ENCODE results near the gene SLCO4A1.

Gene SLCO4A1, protein sequence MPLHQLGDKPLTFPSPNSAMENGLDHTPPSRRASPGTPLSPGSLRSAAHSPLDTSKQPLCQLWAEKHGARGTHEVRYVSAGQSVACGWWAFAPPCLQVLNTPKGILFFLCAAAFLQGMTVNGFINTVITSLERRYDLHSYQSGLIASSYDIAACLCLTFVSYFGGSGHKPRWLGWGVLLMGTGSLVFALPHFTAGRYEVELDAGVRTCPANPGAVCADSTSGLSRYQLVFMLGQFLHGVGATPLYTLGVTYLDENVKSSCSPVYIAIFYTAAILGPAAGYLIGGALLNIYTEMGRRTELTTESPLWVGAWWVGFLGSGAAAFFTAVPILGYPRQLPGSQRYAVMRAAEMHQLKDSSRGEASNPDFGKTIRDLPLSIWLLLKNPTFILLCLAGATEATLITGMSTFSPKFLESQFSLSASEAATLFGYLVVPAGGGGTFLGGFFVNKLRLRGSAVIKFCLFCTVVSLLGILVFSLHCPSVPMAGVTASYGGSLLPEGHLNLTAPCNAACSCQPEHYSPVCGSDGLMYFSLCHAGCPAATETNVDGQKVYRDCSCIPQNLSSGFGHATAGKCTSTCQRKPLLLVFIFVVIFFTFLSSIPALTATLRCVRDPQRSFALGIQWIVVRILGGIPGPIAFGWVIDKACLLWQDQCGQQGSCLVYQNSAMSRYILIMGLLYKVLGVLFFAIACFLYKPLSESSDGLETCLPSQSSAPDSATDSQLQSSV

DNA sequence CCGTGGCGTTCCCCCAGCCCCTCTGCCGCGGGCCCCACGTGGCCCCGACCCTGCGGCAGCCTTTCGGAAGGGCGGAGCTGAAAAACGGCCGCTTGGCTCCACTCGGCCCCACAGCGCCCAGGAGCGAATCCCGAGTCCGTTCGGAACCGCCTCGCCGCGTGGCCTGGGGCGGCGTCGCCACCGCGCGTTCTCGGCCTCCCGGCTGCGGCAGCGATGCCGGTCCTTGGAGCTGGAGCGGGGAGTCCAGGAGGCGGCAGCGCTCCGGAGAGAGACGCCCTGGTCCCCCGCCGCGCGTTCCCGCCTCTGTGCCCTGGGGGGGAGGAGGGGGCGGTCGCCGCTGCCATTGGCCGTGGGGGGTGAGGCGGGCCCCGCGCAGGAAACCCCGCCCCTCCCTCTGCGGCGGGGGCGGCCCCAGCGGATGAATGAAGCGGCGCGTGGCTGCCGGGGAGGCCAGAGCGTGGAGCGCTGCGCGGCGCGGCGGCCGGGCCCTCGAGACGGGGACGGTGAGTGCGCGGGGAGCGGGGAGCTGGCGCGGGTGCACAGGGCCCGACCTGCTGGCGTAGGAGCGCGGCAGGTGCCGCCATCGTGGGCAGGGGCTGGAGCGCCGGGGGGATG, at the start of gene SLCO4A1:
TSS of gene SLCO4A1 (plus strand) at position 453 of the 615 bp plus-strand sequence. CDS start 13,952 bp downstream, outside the sequence.
- peak; percentile 15 for DNase-seq

DNA sequence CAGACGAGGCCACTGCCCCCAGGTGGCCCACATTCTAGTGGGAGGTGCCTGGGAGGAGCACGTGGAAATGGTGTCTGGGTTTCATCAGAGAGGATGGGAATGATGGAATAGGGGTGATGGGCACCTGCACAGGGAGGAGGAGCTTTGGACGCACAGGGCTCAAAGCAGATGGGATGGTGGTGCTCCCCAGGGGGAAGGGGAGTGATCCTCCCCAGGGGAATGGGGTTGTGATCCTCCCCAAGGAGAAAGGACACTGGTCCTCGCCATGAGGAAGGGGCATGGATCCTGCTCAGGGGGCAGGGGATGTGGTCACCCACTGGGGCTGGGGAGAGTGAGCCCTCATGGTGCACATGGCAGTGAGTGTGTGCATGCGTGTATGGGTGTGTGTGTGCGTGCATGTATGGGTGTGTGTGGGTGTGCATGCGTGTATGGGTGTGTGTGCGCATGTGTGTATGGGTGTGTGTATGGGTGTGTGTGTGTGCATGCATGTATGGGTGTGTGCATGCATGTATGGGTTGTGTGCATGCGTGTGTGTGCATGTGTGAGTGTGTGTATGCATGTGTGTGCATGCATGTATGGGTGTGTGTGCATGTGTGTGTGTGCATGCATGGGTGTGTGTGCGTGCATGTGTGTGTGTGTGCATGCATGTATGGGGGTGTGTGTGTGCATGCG, 49.7 kb upstream of the SLCO4A1 start:
- no peak for DNase-seq

DNA sequence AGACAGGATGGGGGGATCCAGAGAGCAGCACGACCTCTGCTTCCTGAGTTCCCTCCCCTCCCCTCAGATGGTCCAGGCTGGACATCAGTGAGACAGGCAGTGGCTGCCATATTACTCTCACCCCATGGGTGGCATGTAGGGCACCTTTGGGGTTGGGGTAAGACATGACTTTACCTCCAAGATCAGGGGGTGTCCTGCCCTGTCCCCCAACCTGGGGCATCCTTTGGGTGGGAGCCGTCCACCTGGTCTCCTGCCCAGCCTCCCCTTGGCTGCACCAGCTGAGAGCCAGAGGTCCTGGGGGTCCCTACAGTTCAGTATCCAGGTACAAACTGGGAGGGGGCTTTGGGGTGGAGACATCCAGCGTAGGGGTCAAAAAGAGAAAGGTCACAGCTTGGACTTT, 48.7 kb upstream of the SLCO4A1 start:
- no peak for DNase-seq

DNA sequence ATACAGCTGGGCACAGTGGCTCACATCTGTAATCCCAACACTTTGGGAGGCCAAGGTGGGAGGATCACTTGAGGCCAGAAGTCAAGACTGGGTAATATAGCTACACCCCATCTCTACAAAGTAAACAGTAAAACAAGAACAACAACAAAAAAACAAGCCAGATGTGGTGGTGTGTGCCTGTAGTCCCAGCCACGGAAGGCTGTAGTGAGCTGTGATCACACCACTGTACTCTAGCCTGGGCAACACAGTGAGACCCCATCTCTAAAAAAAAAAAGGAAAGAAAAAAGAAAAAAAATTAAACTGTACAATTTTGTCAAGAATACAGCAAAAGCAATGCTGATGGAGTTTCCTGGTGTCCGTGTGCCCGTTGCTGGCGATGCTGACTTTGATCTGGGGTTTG, 47.2 kb upstream of the SLCO4A1 start:
- DNase-seq = no peak

DNA sequence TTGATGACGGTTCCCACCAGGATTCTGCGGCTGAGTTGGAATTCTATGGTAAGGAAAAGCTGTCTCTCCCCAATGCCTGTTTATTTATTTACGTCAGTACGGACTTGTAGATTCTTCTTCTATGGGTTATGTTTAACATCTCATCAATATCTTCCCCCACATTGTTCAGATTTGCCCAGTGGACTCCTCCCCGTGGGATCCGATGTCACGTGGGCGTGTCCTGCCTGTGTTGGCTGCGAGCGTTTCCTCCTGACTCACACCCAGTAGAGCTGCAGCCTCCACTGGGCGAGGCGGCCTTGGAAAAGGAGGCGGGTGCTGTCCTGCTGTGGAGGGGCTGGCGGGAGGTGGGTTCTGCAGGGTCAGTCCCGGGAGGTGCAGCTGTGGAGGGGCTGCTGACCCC, 46.8 kb upstream of the SLCO4A1 start:
- DNase-seq = no peak

DNA sequence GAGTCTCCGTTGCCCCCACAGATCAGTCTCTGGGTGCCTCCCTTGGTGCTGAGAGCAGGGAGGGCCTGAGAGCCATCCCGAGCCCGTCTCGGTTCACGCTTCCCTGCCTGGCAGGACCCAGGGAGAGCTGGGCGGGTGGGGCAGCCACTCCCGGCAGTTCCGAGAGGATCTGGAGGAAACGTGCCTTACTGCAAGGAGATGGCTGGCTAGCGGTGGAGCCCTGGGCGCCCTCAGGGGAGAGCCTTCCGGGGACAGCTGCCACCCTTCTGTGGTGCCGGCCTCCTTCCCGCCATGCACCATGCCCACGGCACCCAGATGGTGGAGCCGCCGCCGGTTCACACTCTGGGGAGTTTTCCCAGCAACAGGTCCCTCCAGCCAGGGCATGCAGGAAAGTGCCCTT, 45.8 kb upstream of the SLCO4A1 start:
- DNase-seq = no peak

DNA sequence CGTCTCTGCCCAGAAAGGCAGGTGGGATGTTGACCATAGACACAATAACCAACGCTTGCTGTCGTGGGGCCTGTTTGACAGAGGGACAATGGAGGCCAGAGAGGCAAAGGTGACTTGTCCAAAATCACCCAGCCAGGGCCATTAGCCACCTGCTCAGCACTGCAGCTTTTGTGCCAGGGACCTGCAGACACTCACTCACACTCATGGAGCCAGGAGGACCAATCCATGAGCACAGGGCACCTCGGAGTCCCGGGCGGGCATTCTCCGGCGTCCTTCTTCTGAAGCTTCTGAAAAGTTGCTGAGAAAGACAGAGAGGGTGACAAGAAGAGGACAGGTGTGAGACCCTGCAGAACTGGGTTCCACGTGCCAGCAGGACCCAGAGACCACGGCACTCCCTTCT, 45.4 kb upstream of the SLCO4A1 start:
- no peak for DNase-seq

DNA sequence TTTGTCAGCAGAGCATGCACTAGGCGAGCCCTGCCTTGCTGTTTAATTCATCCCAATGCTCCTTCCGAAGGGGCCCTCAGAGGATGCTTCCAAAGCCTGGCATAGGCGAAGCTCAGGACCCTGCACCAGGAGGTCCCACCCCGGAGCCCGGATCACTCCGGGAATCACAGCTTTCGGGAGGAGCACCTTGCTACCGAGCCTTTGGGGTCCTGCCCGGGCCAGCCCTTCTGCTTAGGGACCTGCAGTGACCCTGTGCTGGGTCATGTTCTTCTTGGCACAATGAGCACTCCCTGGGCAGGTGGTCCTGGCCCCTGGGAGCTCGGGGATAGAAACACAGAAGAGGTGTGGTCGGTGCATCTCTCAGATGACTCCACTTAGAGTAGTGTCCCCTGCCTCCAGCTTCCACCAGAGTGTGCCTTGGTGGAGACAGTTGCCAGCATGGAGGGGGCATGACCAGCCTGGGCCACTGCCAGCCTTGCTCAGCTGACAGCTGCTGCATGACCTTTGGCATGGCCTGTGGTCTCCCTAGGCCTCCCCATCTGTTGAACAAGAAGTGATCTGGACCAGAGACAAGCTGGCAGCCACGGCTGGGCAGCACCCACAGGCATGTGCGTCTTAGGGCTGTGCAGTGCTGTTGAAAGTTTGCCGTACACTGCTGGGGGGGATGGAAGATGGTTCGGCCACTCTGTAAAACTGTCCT, 44.7 kb upstream of the SLCO4A1 start:
- no peak for DNase-seq

DNA sequence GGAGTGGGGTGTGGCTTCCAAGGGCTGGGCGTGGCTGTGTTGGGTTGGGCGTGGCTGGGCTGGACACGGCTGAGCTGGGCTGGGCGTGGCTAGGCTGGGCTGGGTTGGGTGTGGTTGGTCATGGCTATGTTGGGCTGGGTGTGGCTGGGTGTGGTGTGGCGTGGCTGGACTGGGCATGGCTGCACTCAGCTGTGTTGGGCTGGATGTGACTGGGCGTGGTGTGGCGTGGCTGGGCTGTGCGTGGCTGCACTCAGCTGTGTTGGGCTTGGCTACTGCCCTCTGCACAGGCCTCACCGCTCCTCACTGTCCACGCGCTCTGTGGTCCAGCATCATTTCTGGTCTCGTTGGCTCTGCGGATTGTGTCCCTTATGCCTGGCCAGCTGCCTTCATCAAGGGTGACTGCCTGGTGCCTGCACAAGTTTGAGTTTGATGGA, 43.5 kb upstream of the SLCO4A1 start:
- DNase-seq = no peak

DNA sequence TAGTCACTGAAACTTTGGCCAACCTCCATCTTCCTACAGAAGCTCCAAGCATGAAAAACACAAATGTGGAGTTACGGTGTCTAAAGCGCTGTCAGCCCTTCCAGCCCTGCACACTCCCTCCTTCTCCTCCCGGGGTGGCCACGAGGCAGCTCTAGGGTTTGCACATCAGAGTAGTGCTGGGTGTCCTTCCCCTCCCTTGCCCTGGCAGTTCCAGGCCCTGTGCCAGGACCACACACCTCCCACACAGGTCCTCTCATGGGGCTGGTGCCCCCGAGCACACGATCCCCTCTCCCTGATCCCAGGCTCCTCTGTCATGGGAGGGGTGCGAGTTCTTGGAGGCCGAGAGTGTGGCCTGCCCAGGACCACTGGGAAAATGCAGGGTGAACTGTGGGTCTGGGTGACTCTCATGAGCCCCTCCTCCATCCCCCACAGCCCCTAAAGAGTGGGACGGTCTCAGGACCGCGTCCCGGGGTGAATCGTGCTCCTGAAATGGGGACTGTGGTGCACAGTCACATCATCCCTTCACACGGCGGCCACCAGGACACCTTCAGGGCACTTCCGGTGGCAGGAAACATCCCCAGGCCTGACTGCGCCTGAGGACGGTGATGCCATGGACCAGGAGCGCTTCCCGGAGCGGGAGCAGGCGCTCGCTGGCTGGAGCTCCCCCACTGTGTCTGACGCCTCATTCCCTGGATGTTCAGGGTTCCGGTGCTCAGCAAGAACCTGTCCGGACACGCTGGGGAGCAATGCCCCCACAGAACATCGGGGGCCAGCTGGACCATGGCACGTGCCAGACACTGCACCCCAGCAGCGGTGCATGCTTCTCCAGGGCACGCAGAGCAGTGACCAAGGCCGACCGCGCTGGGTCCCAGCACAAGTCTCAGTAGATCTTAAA, 42.8 kb upstream of the SLCO4A1 start:
- no peak for DNase-seq

DNA sequence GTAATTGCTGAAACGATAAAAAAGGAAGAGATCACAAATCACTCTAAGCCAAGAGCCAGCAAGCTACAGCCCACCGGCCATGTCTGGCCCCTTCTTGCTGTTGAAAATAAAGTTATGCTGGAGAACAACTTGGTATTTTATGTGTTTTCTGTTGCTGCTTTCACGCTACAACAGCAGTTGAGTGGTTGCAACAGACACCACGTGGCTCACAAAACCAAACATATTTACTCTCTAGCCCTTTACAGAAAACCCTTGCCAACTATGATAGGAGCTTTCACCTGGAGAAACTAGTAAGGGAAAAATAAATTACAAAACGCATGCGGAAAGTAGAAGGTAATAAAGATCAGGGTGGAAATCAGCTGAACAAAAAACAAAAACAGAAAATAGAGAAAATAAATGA, 41.1 kb upstream of the SLCO4A1 start:
- no peak for DNase-seq

DNA sequence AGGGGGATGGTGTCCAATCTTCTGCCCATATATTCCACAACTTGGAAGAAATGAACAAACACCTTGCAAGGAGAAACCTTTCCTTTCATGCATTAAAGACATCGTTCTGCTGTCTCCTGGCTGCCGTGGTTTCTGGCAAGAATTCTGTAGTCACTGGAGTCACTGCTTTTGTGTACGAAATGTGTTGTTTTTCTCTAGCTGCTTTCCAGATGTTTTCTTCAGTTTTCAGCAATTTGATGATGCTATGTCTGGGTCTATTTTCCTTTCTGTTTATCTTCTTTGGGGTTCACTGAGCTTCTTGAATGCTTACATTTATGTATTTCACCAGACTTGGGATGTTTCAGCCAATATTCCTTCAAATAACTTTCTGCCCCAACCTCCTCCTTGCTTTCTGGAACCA, 40.6 kb upstream of the SLCO4A1 start:
- no peak for DNase-seq

DNA sequence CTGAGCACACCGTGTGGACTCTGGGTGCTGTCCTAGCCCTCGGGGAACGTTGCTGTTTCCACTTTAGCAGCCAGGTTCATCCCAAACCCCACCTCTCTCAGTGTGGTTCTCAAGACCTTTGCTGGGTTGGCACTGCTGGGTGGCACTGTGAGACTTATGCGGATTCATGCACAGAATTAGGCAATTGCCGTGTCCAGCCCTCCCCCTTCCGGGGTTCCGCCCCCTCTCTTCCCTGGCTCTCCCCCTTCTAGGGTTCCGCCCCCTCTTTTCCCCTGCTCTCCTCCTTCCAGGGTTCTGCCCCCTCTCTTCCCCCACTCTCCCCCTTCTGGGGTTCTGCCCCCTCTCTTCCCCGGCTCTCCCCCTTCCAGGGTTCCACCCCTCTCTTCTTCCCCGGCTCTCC, 39.8 kb upstream of the SLCO4A1 start:
- no peak for DNase-seq

DNA sequence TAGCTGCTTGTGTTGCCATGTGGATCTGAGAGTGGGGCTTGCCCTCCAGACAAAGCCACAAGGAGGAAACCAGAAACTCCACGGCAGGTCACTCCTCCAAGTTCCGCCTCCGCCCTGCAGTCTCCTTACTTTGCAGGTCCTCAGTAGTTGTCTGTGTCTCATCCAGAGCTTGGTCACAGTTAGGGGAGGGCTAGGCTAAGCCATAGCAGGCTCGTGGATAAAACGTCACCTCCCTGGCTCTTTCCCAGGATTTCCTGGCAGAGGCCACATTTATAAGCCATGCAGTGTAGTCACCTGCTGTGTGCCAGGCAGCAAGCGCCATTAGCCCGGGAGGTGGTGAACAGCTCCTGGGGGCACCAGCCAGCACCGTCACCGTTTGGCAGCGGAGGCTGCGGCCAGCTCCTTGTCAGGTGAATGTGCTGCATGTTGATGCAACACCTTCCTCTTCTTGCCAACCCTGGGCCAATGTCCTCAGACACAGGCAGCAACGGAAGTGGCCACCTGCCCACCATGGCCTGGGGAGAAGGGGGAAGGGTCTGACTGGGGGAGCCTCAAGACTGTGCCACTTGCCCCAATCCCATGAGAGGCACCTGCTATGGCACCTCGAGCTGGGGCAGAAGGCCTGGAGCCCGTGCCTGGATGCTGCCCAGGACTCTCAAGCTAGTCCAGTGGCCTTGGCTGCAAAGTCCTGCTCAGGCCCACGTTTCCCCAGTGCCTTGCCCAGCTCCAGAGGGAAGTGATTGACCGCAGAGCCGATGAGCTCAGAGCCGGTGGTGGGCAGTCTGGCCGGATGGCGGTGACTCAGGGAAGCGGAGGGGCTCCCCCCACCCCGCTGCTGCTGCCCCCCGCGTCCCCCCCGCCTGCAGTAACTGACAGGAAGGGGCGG, 39.0 kb upstream of the SLCO4A1 start:
- DNase-seq = no peak

DNA sequence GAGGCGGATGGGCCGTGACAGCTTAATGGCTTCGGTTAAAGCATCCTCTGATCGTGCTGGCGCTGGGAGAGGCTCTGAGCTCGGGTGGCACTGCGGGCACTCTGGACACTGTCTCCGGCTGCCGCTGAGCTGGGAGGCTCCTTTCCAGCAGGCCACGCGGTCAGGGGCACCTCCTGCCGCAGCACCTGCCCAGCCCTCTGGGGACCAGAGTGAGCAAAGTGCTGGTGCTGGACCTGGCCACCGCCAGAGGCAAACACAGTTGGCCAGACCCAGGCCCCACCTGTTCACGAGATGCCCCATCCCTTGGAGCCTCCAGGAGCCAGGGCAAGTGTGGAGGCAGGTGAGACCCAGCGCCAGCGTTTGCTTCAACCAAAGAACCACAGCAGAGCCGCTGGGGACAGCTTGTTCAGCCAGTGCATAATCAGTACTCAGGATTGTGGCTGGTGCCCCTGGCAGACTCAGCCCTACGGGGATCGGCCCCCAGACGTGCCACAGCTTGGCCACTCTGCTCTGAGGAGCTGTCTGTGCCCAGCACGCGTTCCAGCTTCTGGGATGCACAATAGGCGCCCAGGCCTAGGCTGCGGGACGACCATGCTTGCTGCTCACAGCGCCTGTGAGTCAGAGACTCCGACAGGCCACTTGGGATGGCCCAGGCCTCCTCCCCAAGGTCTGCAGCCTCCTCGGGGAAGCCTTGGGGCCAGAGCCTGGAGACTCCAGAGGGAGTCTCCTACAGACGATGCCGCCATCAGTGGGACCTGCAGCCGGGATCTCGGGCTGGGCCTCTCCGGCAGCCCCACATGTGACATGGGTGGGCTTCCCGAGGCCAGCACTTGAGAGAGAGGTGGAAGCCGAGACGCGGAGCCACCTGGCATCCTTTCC, 38.2 kb upstream of the SLCO4A1 start:
- no peak for DNase-seq

DNA sequence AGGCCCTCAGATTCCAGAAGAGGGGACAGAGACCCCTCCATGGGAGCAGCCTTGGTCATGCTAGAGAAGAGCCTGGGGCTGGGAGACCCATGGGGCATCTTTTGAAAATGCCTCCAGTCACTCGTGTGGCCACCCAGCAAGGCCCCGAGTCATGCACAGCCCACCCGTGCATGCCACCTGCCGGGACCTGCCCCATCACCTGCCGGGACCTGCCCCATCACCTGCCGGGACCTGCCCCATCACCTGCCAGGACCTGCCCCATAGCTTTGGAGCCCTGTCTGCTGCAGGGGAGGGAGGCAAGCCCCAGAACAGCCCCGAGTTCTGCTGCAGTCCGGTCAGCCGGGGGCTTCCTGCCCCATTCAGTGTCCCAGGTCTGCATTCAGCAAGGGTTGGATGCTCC, 37.5 kb upstream of the SLCO4A1 start:
- no peak for DNase-seq

DNA sequence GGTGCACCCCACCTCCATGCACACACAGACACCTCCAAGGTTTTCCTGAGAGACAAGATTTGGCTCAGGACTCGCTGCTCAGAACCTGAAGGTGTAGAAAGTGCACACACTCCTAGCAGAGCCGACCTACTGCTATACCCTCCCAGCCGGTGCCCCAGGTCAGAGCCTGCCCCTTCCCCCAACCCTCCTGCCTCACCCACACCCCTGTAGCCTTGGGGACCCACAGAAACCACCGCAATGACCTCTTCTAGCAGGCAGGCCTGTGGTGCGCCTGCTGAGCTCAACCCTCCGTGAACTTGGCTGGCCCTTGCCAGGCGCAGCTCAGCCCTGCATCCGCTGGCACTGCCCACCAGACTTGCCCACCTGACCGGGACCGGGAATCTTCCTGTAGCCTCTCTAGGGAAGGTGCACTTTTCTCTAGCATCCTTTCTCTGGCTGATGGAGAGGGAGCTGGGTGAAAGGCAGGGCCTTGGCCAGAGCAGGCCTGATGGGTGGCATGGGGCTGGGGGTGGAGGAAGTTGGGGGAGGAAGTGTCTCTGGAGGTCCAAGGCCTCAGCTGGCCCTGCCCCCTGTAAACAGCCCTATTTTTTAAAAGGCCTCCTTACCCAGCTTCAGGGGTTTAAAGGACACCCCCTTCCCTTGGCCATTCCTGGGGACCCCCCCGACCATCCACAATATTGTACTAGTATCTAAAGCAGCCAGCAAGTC, 36.9 kb upstream of the SLCO4A1 start:
- no peak for DNase-seq

DNA sequence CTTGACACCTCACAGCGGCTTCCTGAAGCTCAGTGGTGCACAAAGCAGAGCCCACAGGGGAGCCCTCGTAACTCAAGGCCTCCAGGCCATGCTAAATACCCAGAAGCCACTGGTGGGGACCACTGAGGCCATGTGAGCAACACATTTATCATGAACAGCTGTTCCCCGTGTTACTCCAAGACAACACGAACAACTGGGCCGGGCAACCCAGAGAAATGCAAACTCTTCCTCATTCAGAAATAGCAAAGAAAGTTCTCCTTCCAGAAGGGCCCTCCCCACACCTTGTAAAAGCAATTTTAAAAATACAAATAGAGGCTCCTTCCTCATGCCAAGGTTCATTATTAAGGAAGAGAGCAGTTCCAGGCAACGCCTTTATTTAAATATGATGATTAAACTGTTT, 36.3 kb upstream of the SLCO4A1 start:
- no peak for DNase-seq
